ENCODE data around the gene FREM1. TPM values are rescaled to one million over a fixed set of nuclear protein-coding genes. Genes with fewer than 3 reads are reported as not detected.

Gene FREM1
- total and polyA plus RNA-seq, 2 of the 13 experiments (the other 11 are each of a cell fraction or from before 2014, with no cell fraction given), result 64.3 to 202 TPM

GRCh38 chr9:14868772-14869583 lies 41.2 kb downstream of the FREM1 start (continued):
- TF ChIP-seq SP1 (IDR thresholded peaks at IDR 0.05) (no peak), SP1 (CRISPR knock-in tag; IDR thresholded peaks at IDR 0.05) (no peak), RBFOX2 (IDR thresholded peaks at IDR 0.05; ENCODE audit: low read depth, low read length) (peak; percentile 77), SIX4 (CRISPR knock-in tag; IDR thresholded peaks at IDR 0.05) (0 out of 2 replicates have a peak, but pooled peaks have one; percentile 40), MEIS1 (CRISPR knock-in tag; IDR thresholded peaks at IDR 0.05; ENCODE audit: borderline replicate concordance) (peak; percentile 92), ZNF800 (CRISPR knock-in tag; IDR thresholded peaks at IDR 0.05) (no peak), E2F2 (CRISPR knock-in tag; IDR thresholded peaks at IDR 0.05; ENCODE audit: borderline replicate concordance) (no peak), ZBTB43 (CRISPR knock-in tag; conservative IDR thresholded peaks at IDR 0.05) (peak; percentile 53; the same call in 1 of the 2 replicates), TFE3 (CRISPR knock-in tag; IDR thresholded peaks at IDR 0.05) (peak; percentile 56; the same call in 1 of the 2 replicates), ZFP91 (CRISPR knock-in tag; IDR thresholded peaks at IDR 0.05; ENCODE audit: borderline replicate concordance) (peak; percentile 73; the same call in 1 of the 2 replicates), NRL (CRISPR knock-in tag; IDR thresholded peaks at IDR 0.05; ENCODE audit: borderline replicate concordance) (peak; percentile 68; the same call in 1 of the 2 replicates), KLF11 (CRISPR knock-in tag; IDR thresholded peaks at IDR 0.05) (peak; percentile 41; the same call in 1 of the 2 replicates), XRCC5 (optimal IDR thresholded peaks at IDR 0.05; ENCODE audit: low read length) (peak; percentile 73), CHD2 (IDR thresholded peaks at IDR 0.05; ENCODE audit: low read depth, low read length) (no peak), ATM (IDR thresholded peaks at IDR 0.05; ENCODE audit: borderline replicate concordance) (no peak), ZNF280D (CRISPR knock-in tag; IDR thresholded peaks at IDR 0.05) (peak; percentile 89), YY1 (IDR thresholded peaks at IDR 0.05; ENCODE audit: insufficient read depth, insufficient replicate concordance, low read depth, low read length) (no peak), ZNF7 (CRISPR knock-in tag; IDR thresholded peaks at IDR 0.05) (no peak)
